ENCODE results near the gene DMD. TPM values are rescaled to one million over a fixed set of nuclear protein-coding genes. Genes with fewer than 3 reads are reported as not detected.

DMD gene
- total RNA-seq, 6 experiments from 2014 or later, result 18.7 to 43.4 (median 32.9) TPM

GRCh38 chrX:32514986-32515385 is 696.4 kb downstream of the DMD start:
- intact Hi-C loops (cut with DNase I), result no loop called here
- no peaks in the 10 kb centered on the region for H3K36me3 ChIP-seq
- no peak for DNase-seq

GRCh38 chrX:32501606-32502005 is 709.7 kb downstream of the DMD start:
- peaks cover 0 to 12% of the 10 kb centered on the region in 2 donors for H3K27me3 ChIP-seq
- no peak for TF ChIP-seq CTCF (IDR thresholded peaks at IDR 0.05)
- no peak for TF ChIP-seq POLR2A (IDR thresholded peaks at IDR 0.05)
- 34% methylated on average over 3 of the region's 3 CpGs for WGBS (ENCODE audit: insufficient coverage, low coverage, low lambda C conversion rate, missing lambda C conversion rate)
- no peak overlapping the region for H3K27ac ChIP-seq
- ATAC-seq, result no peak
- H3K9me3 ChIP-seq, result no peaks in the 10 kb centered on the region
- intact Hi-C loops (cut with DNase I), result no loop called here
- no peak overlapping the region for H3K4me3 ChIP-seq
- DNase-seq, result no peak
- no peaks in the 10 kb centered on the region for H3K36me3 ChIP-seq
- no peaks in the 10 kb centered on the region for H3K4me1 ChIP-seq

More at GRCh38 chrX:32514986-32515385, 696.4 kb downstream of the DMD start:
- WGBS (ENCODE audit: insufficient coverage, low coverage, low lambda C conversion rate, missing lambda C conversion rate), result 42% methylated on average over 5 of the region's 5 CpGs
- Histone ChIP-seq H3K4me3 (no peak overlapping the region), H3K9me3 (no peaks in the 10 kb centered on the region), H3K27me3 (no peaks in the 10 kb centered on the region), H3K4me1 (no peaks in the 10 kb centered on the region), H3K27ac (no peak overlapping the region)
- TF ChIP-seq CTCF (IDR thresholded peaks at IDR 0.05) (no peak), POLR2A (IDR thresholded peaks at IDR 0.05) (no peak)
- ATAC-seq, result no peak

GRCh38 chrX:32496671-32497070 is 714.7 kb downstream of the DMD start:
- intact Hi-C loops (cut with DNase I), result no loop called here

GRCh38 chrX:32495855-32496254 is 715.5 kb downstream of the DMD start:
- Histone ChIP-seq H3K27ac (no peak overlapping the region), H3K27me3 (peaks cover 0 to 21% of the 10 kb centered on the region in 2 donors), H3K4me3 (no peak overlapping the region), H3K9me3 (no peaks in the 10 kb centered on the region), H3K36me3 (no peaks in the 10 kb centered on the region), H3K4me1 (no peaks in the 10 kb centered on the region)
- ATAC-seq, result no peak
- TF ChIP-seq POLR2A (IDR thresholded peaks at IDR 0.05) (no peak), CTCF (IDR thresholded peaks at IDR 0.05) (no peak)
- no peak for DNase-seq
- intact Hi-C loops (cut with DNase I), result no loop called here

More at GRCh38 chrX:32496671-32497070, 714.7 kb downstream of the DMD start:
- no peaks in the 10 kb centered on the region for H3K36me3 ChIP-seq
- TF ChIP-seq POLR2A (IDR thresholded peaks at IDR 0.05) (no peak), CTCF (IDR thresholded peaks at IDR 0.05) (no peak)
- no peaks in the 10 kb centered on the region for H3K4me1 ChIP-seq
- 65% methylated on average over 6 of the region's 6 CpGs for WGBS (ENCODE audit: insufficient coverage, low coverage, low lambda C conversion rate, missing lambda C conversion rate)
- no peak overlapping the region for H3K4me3 ChIP-seq
- peaks cover 0 to 21% of the 10 kb centered on the region in 2 donors for H3K27me3 ChIP-seq
- DNase-seq (no peak), ATAC-seq (no peak)
- H3K27ac ChIP-seq, result no peak overlapping the region
- no peaks in the 10 kb centered on the region for H3K9me3 ChIP-seq

GRCh38 chrX:32489125-32489524 is 722.2 kb downstream of the DMD start:
- intact Hi-C loops (cut with DNase I), result no loop called here
- Histone ChIP-seq H3K27ac (no peak overlapping the region), H3K4me1 (no peaks in the 10 kb centered on the region), H3K9me3 (no peaks in the 10 kb centered on the region), H3K36me3 (no peaks in the 10 kb centered on the region), H3K27me3 (peaks cover 0 to 4% of the 10 kb centered on the region in 2 donors), H3K4me3 (no peak overlapping the region)
- ATAC-seq, result no peak
- WGBS (ENCODE audit: insufficient coverage, low coverage, low lambda C conversion rate, missing lambda C conversion rate), result 22% methylated on average over 3 of the region's 3 CpGs
- no peak for DNase-seq
- TF ChIP-seq CTCF (IDR thresholded peaks at IDR 0.05), result no peak
- TF ChIP-seq POLR2A (IDR thresholded peaks at IDR 0.05), result no peak
